ENCODE data around the gene SH3RF3. TPM values are rescaled to one million over a fixed set of nuclear protein-coding genes. Genes with fewer than 3 reads are reported as not detected.

SH3RF3 gene
- total and polyA plus RNA-seq, 2 of the 13 experiments (the other 11 are each of a cell fraction or from before 2014, with no cell fraction given) = 0.04 TPM; not detected in 1

DNA sequence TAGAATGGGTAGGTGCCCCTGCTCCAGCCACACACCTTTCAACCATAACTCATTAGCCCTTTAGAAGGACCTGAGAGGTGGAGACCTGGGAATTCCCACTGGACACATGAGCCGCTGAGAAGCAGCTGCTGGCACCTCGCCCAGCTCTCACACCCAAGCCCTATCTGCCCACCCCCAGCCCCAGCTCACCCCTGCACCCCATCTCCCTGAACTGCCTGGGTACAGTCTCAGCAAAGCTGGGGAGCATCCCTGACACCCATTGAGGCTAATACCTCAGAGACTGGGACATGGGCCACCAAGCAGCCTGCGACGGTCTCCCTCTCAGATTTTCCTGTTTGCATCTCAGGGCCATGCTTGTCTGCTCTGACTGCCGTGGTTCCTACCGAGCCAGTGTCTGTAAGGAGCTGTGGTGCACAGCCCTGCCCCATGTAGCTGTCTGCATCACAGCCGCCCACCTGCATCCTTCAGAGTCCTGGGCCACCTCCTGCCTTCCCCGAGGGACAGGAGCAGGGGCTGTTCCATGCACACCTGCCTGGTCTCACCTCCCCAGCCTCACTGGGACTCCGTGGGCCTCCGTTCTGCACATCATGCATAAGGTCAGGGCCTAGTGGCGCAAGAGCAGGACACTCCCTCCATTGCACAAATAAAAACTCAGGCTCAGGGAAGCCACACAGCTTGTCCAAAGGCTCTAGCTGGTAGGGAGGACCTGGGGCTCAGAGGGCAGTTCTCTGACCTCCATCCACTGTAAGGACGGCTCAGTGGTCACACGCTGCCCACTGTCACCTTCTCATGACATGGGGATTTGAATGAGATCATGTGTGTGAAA lies 394.7 kb downstream of the SH3RF3 start (continued):
- TF ChIP-seq CREBL2 (CRISPR knock-in tag; IDR thresholded peaks at IDR 0.05; ENCODE audit: borderline replicate concordance) (no peak), ZNF256 (CRISPR knock-in tag; conservative IDR thresholded peaks at IDR 0.05) (no peak), BCLAF1 (IDR thresholded peaks at IDR 0.05) (no peak), ZNF777 (CRISPR knock-in tag; IDR thresholded peaks at IDR 0.05) (no peak), ZNF883 (CRISPR knock-in tag; IDR thresholded peaks at IDR 0.05; ENCODE audit: not compliant biosample characterization) (peak; percentile 42), ARNT (IDR thresholded peaks at IDR 0.05) (no peak), YEATS4 (CRISPR knock-in tag; IDR thresholded peaks at IDR 0.05; ENCODE audit: borderline replicate concordance) (no peak), ZBTB21 (CRISPR knock-in tag; IDR thresholded peaks at IDR 0.05) (no peak), JUN (CRISPR knock-in tag; IDR thresholded peaks at IDR 0.05) (no peak), SOX6 (IDR thresholded peaks at IDR 0.05) (no peak), SOX6 (CRISPR knock-in tag; IDR thresholded peaks at IDR 0.05) (peak; percentile 27; the same call in 1 of the 2 replicates), ZSCAN12 (CRISPR knock-in tag; IDR thresholded peaks at IDR 0.05) (no peak), NR2F2 (IDR thresholded peaks at IDR 0.05; ENCODE audit: borderline replicate concordance, low read depth) (peak; percentile 71; the same call in 1 of the 2 replicates), ZKSCAN1 (IDR thresholded peaks at IDR 0.05; ENCODE audit: low read length) (no peak), CSRNP1 (CRISPR knock-in tag; IDR thresholded peaks at IDR 0.05) (no peak), NPAS2 (CRISPR knock-in tag; IDR thresholded peaks at IDR 0.05; ENCODE audit: borderline replicate concordance) (no peak), ZNF460 (CRISPR knock-in tag; IDR thresholded peaks at IDR 0.05; ENCODE audit: borderline replicate concordance) (no peak), EED (CRISPR knock-in tag; IDR thresholded peaks at IDR 0.05) (0 out of 2 replicates have a peak, but pooled peaks have one; percentile 34), SALL2 (CRISPR knock-in tag; IDR thresholded peaks at IDR 0.05) (no peak), SMYD3 (CRISPR knock-in tag; IDR thresholded peaks at IDR 0.05) (no peak), GATAD2A (CRISPR knock-in tag; IDR thresholded peaks at IDR 0.05) (0 out of 2 replicates have a peak, but pooled peaks have one; percentile 21), RXRA (CRISPR knock-in tag; IDR thresholded peaks at IDR 0.05) (peak; percentile 68), RORA (CRISPR knock-in tag; IDR thresholded peaks at IDR 0.05) (no peak), ZNF761 (CRISPR knock-in tag; conservative IDR thresholded peaks at IDR 0.05) (no peak), NRL (CRISPR knock-in tag; IDR thresholded peaks at IDR 0.05; ENCODE audit: borderline replicate concordance) (no peak)
- TF ChIP-seq, protein P1, sequence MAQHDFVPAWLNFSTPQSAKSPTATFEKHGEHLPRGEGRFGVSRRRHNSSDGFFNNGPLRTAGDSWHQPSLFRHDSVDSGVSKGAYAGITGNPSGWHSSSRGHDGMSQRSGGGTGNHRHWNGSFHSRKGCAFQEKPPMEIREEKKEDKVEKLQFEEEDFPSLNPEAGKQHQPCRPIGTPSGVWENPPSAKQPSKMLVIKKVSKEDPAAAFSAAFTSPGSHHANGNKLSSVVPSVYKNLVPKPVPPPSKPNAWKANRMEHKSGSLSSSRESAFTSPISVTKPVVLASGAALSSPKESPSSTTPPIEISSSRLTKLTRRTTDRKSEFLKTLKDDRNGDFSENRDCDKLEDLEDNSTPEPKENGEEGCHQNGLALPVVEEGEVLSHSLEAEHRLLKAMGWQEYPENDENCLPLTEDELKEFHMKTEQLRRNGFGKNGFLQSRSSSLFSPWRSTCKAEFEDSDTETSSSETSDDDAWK (CRISPR knock-in tag; IDR thresholded peaks at IDR 0.05) = no peak
